ENCODE data around the gene CPNE6. TPM values are rescaled to one million over a fixed set of nuclear protein-coding genes. Genes with fewer than 3 reads are reported as not detected.
A peak's percentile ranks its signal among the peaks of the same experiment; 100 is the strongest.
"Not testable (repeated sequence)": the region's sequence is repeated elsewhere in the genome, so short reads cannot be mapped to it uniquely, and the experiment has no call there.

Gene CPNE6
- total and polyA plus RNA-seq, 2 of the 13 experiments (the other 11 are each of a cell fraction or from before 2014, with no cell fraction given): not detected

GRCh38 chr14:24024939-24025418, 46.4 kb upstream of the CPNE6 start (continued):
- TF ChIP-seq FOXP4 (CRISPR knock-in tag; IDR thresholded peaks at IDR 0.05) (peak; percentile 63; the same call in 1 of the 2 replicates), ZNF414 (CRISPR knock-in tag; IDR thresholded peaks at IDR 0.05) (0 out of 2 replicates have a peak, but pooled peaks have one; percentile 41), ARID2 (CRISPR knock-in tag; IDR thresholded peaks at IDR 0.05; ENCODE audit: borderline replicate concordance) (0 out of 2 replicates have a peak, but pooled peaks have one; percentile 25), THAP11 (CRISPR knock-in tag; IDR thresholded peaks at IDR 0.05) (0 out of 2 replicates have a peak, but pooled peaks have one; percentile 20), NR2F6 (CRISPR knock-in tag; IDR thresholded peaks at IDR 0.05) (peak; percentile 38; the same call in 1 of the 2 replicates), JUN (CRISPR knock-in tag; IDR thresholded peaks at IDR 0.05) (peak; percentile 50; the same call in 1 of the 2 replicates), MAZ (CRISPR knock-in tag; IDR thresholded peaks at IDR 0.05; ENCODE audit: low read depth) (peak; percentile 38; the same call in 1 of the 2 replicates), LCORL (CRISPR knock-in tag; IDR thresholded peaks at IDR 0.05) (peak; percentile 44; the same call in 1 of the 2 replicates)
- not testable (repeated sequence) for TF ChIP-seq NR2F6 (IDR thresholded peaks at IDR 0.05); MAZ (IDR thresholded peaks at IDR 0.05; ENCODE audit: borderline replicate concordance, low read depth, low read length); LCORL (IDR thresholded peaks at IDR 0.05)

GRCh38 chr14:24029687-24030086, 41.7 kb upstream of the CPNE6 start:
- H3K27me3 ChIP-seq (ENCODE audit: control insufficient read depth in 1 of 2, insufficient read depth in 2 of 2, low read length in 2 of 2); POLR2A ChIA-PET; BruUV-seq (replicated peaks); DNase-seq (ENCODE audit: low spot score); H3K4me2 ChIP-seq (ENCODE audit: low read depth, low read length); H3K36me3 ChIP-seq (replicated peaks in 1 of 2; ENCODE audit: control insufficient read depth in 1 of 2, insufficient read depth in 2 of 2, low read length in 2 of 2); H4K20me1 ChIP-seq (ENCODE audit: insufficient read depth, low read length); H3K4me3 ChIP-seq (replicated peaks in 1 of 3; ENCODE audit: insufficient read depth in 1 of 3, low read depth in 2 of 3, low read length in 3 of 3); H3K9ac ChIP-seq (ENCODE audit: insufficient read depth, low read depth, low read length); FAIRE-seq; CTCF ChIA-PET (ENCODE audit: low intra/inter-chr PET ratio, low total read pairs); H2AFZ ChIP-seq (ENCODE audit: low read length); H3K79me2 ChIP-seq (ENCODE audit: insufficient read depth, low read length); ATAC-seq; H3K27ac ChIP-seq (ENCODE audit: extremely low read length, insufficient read depth, low read length): not testable (repeated sequence)
- in situ Hi-C loops (cut with HindIII; ENCODE audit: extremely low pct_ligation_motif_present, low pct_unique_long_range_greater_than_20kb): loop anchor here (10.0 kb wide), 1 partner anchor 45 kb away; the partner anchor contains the start of gene DHRS4L2
- Histone ChIP-seq H3K4me1 (ENCODE audit: insufficient read depth, low read length) (peaks cover 41% of the 10 kb centered on the region), H3K9me3 (ENCODE audit: low read length) (peaks cover 12% of the 10 kb centered on the region)
- 87% methylated on average over 3 of the region's 3 CpGs for WGBS (ENCODE audit: low lambda C conversion rate)
- TF ChIP-seq ZNF282 (IDR thresholded peaks at IDR 0.05; ENCODE audit: partially characterized antibody): peak; percentile 55
- TF ChIP-seq NFRKB (IDR thresholded peaks at IDR 0.05): 0 out of 2 replicates have a peak, but pooled peaks have one; percentile 16
- intact Hi-C loops (cut with micrococcal nuclease; ENCODE audit: unreplicated experiment): loop anchor here (10.0 kb wide), 1 partner anchor 305 kb away; no protein-coding TSS in a partner anchor

Data from HepG2 (cell line).